Coronary artery (tissue), 2 donors: ENCODE data around the gene MYRIP.

Experiments used
- DNase-seq: peaks from one replicate; pipeline ENCODE4 v3.0.0-alpha.2; 2017; ENCODE audit warnings: low spot score
- H3K27ac ChIP-seq, 2 donors: fragments of 200-600 bp; sonication (generic); one replicate each; pipeline ENCODE4 v1.5.1; 2016 to 2019
- H3K4me3 ChIP-seq: fragments of 200-600 bp; sonication (generic); 2 replicates; pipeline ENCODE4 v1.5.1; 2016; ENCODE audit warnings: mild to moderate bottlenecking, moderate library complexity
- TF ChIP-seq, protein P1 (sequence below): fragments of 200-600 bp; sonication (generic); IDR thresholded peaks from one replicate; pipeline ENCODE4 v1.5.1; 2019; ENCODE audit warnings: antibody characterized with exemption

Gene MYRIP

DNA sequence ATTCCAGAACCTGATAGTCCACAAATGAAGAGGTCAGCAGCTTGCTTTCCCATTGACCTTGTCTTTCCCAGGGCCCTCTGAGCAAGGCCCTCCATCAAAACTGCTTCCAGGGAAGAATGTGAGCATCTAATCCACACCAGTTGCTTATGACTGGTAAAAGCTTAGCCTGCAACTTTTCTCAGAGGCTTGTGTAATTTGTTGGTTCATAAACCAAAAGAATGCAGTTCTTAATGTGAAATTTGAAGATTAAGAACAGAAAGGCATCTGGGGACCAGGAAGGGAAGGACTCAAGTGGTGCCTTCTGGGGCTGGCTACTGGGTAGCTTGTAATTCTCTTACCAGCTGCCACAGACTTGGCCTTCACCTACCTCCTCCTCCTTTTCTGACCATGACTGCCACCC lies 439.2 kb downstream of the MYRIP start:
- no peak overlapping the region for H3K27ac ChIP-seq
- no peak overlapping the region for H3K4me3 ChIP-seq
- TF ChIP-seq, protein P1, sequence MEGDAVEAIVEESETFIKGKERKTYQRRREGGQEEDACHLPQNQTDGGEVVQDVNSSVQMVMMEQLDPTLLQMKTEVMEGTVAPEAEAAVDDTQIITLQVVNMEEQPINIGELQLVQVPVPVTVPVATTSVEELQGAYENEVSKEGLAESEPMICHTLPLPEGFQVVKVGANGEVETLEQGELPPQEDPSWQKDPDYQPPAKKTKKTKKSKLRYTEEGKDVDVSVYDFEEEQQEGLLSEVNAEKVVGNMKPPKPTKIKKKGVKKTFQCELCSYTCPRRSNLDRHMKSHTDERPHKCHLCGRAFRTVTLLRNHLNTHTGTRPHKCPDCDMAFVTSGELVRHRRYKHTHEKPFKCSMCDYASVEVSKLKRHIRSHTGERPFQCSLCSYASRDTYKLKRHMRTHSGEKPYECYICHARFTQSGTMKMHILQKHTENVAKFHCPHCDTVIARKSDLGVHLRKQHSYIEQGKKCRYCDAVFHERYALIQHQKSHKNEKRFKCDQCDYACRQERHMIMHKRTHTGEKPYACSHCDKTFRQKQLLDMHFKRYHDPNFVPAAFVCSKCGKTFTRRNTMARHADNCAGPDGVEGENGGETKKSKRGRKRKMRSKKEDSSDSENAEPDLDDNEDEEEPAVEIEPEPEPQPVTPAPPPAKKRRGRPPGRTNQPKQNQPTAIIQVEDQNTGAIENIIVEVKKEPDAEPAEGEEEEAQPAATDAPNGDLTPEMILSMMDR, result no peak
- no peak for DNase-seq

DNA sequence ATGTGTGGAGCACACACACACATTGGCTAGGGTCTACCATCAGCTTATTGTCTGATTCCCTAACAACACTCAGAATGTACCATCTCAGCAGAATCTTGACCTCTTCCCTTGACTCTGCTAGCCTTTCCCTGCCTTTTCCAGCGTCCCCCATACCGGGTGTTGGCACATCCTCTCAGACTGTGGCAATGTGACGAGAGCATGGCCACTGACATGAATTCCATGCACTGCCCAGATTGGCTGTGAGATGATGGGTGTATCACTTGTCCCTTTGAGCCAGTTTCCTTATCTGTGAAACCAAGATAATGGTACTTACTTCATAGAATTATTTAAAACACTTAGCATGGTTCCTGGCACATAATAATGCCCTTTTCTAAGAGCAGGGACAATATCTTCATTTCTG lies 439.8 kb downstream of the MYRIP start:
- Histone ChIP-seq H3K27ac (no peak overlapping the region), H3K4me3 (no peak overlapping the region)
- DNase-seq, result no peak
- TF ChIP-seq, protein P1, result no peak

DNA sequence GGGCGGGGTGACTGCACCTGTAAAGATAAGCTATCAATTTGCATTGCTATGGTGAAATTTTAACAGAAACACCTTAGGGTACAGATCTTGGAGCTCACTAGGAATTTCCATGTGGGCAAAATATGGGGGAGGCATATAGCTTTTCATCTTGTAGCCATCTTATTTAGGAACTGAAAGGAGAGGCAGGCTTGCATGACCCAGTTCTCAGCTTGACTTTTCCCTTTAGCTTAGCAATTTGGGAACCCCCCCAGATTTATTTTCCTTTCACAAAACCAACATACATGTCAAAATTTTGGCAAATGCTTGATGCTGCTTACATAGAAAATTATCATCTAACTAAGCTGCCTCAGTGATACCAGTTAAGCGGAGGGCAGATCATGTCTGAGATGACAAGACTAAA lies 445.1 kb downstream of the MYRIP start:
- DNase-seq, result no peak
- TF ChIP-seq, protein P1, result no peak
- Histone ChIP-seq H3K4me3 (no peak overlapping the region), H3K27ac (no peak overlapping the region)

DNA sequence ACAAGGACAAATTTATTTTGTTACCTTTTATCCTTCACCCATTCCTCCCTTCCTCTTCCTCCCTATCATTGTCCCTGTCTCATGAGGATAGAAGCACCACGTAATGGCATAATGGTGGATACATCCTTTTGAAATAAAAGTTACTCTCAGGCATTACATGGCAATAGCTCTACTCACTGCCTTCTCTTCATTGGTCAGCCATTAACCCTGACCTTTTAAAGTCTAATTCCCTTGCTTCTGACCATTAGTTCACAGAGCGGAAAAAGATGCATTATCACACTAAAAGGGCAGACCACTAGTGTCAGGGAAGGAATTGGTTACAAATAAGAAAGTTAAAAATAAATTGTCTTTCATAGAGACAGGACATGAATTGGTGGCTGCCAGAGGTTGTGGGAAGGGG lies 445.5 kb downstream of the MYRIP start:
- TF ChIP-seq, protein P1, result no peak
- H3K27ac ChIP-seq, result no peak overlapping the region
- no peak overlapping the region for H3K4me3 ChIP-seq
- no peak for DNase-seq

DNA sequence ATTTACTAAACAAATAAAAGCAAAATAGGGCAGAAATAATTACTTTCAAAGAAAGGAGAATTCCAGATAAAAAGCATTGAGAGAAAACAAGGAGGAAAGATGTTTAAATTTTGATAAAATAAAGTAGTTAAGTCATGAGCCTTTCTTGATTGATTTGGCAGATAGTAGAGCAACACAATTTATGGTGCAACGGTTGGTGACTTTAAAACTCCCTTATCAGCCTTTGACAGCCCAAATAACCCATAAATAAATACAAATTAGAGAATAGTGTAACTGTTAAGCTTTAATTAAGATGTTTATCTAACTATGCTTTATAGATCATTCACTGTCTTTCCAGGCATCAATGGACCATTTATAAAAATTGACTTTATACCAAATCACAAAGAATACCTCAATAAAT lies 446.1 kb downstream of the MYRIP start:
- no peak for DNase-seq
- TF ChIP-seq, protein P1, result no peak
- H3K4me3 ChIP-seq, result no peak overlapping the region

DNA sequence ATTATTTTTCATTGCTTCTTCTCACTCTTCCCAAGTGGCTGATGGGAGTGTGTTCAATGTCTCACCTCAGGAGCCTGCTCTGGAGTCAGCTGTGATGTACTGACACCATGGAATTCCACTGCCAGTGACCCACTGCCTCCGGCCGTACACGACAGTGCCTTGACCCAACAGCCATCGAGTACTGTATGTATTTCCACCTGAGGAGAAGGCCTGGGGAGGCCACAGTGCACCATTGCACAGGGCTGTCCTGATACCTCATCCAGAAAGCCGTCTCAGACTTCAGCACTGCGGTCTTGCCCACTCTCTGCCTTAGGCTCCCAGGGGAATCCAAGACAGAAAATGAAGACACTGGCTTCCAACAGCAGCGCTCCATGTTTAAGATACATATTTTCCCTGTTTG lies 448.7 kb downstream of the MYRIP start:
- TF ChIP-seq, protein P1, result no peak
- H3K4me3 ChIP-seq, result no peak overlapping the region
- no peak for DNase-seq
- H3K27ac ChIP-seq, result no peak overlapping the region

More for the DNA sequence above, 446.1 kb downstream of the MYRIP start:
- H3K27ac ChIP-seq, result no peak overlapping the region

DNA sequence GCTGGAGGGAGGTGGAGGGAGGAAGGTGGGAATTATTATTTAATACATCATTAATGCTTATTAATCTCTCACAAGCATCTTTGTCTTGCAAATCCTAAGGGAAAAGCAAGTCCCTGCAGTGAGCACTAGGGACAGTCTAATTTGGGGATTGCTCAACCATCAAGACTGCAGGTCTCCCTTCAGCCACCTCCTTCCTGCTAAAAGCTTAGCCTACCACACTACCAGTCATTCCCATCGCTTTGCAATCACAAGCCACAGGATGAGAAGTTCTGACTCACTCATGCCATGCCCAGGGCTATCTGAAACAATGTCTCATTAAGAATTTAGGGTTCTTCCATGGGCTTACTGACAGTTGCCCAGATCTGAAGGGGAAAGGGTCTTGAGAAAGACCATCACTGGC lies 449.1 kb downstream of the MYRIP start:
- Histone ChIP-seq H3K4me3 (no peak overlapping the region), H3K27ac (no peak overlapping the region)
- no peak for DNase-seq
- TF ChIP-seq, protein P1, result no peak
